Muscle layer of colon (tissue), 2 donors: ENCODE data around the gene ZBTB7B.

ENCODE experiments used
- H3K27ac ChIP-seq: one replicate; pipeline ENCODE4 v1.7.0; 2013; ENCODE audit warnings: low read depth, mild to moderate bottlenecking, low read length, moderate library complexity
- H3K27me3 ChIP-seq, 2 donors: one replicate each; pipeline ENCODE4 v1.7.0; 2013; ENCODE audit warnings: low read length in 2 of 2, mild to moderate bottlenecking in 2 of 2; ENCODE audit not compliant: insufficient read depth in 2 of 2, control insufficient read depth in 1 of 2
- H3K36me3 ChIP-seq: one replicate; pipeline ENCODE4 v1.7.0; 2013; ENCODE audit warnings: mild to moderate bottlenecking, low read length; ENCODE audit not compliant: insufficient read depth
- H3K4me1 ChIP-seq: one replicate; pipeline ENCODE4 v1.7.0; 2013; ENCODE audit warnings: mild to moderate bottlenecking, low read length; ENCODE audit not compliant: insufficient read depth
- H3K4me3 ChIP-seq, 2 donors: one replicate each; pipeline ENCODE4 v1.7.0; 2013; ENCODE audit warnings: low read length in 2 of 2, low read depth in 1 of 2, mild to moderate bottlenecking in 1 of 2, moderate library complexity in 1 of 2
- H3K9ac ChIP-seq: one replicate; pipeline ENCODE4 v1.7.0; 2013; ENCODE audit warnings: low read length
- H3K9me3 ChIP-seq: one replicate; pipeline ENCODE4 v1.7.0; 2013; ENCODE audit warnings: mild to moderate bottlenecking, low read length
- donor health status: abdominal sarcoma.
- donor health status: Adenocarcinoma of cecum.

The ZBTB7B gene

DNA sequence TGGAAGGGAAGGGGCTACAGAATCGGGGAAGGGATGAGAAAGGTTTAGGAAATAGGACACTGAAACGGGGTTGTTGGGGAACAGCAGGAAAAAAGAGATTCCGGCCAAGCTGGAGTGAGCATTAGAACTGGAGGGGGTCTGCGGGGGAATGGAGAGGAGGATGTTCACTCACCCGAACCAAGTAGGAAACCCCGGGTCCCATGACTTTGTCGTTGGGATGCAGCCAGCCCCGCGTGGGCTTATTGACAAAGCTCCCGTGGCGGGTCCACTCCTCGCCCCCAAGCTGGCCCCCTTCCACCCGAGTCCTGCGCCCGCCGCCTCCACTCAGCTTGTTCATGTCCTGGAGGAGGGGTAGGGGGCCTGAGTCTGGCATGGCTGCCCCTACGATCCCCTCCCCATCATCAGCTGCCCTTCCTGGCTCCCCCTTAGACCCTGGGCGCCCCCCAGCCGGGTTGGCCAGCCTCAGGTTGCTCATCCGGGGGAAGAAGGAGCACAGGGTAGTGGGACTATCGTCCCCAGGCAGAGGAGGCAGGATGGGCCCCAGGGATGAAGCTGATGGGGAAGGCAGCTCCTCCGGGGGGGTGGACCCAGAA is 32.6 kb upstream of the ZBTB7B start:
- H3K27ac ChIP-seq: peak overlapping the region; percentile 87
- H3K9ac ChIP-seq: peak overlapping the region; percentile 49
- peaks cover 38% of the 10 kb centered on the region for H3K36me3 ChIP-seq
- H3K27me3 ChIP-seq: no peaks in the 10 kb centered on the region
- peak overlapping the region; percentile 55 to 65 for H3K4me3 ChIP-seq
- no peaks in the 10 kb centered on the region for H3K9me3 ChIP-seq
- peaks cover 43% of the 10 kb centered on the region for H3K4me1 ChIP-seq

DNA sequence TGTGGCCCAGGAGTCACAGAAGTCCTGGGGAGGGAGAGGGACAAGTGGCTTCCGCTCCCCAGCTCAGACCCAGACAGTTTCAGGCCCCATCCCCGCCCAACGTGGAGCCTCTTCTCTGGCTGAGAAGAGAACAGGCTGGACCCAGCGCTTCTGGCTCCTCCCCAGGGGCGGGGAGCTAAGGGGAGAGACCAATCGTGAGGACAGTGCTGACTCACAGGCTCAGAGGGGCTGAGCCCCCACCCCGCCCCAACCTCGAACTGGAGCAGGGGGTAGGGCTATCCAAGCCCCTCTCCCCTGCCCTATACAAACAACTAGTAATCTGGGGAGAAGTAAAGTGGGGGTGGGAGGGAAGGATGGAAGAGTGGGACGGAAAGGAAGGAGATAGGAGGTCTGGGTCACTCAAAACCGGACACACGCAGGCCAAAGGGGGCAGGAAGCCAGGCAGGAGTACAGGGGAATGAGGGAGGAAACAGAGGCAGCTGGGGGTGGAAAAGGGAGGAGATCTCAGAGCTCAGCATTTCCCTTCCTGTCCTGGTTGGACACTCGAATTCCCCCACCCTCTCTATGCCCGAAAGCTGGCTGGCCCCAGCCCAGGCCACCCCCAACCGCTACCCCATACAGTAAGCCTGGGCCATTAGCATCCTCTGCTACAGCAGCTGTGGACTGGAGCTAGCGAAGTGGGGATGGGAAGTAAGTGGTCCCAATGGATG is 31.8 kb upstream of the ZBTB7B start, which contains the start of gene SHC1:
TSS of gene SHC1 (minus strand) at position 117 of the 710 bp plus-strand sequence. CDS start 221 bp downstream, outside the sequence.
- Histone ChIP-seq H3K27me3 (no peaks in the 10 kb centered on the region), H3K9me3 (no peaks in the 10 kb centered on the region), H3K36me3 (peaks cover 31% of the 10 kb centered on the region), H3K9ac (peak within 1 kb of the TSS; percentile 49), H3K4me3 (peak within 1 kb of the TSS; percentile 55 to 65), H3K4me1 (peaks cover 43% of the 10 kb centered on the region), H3K27ac (peak within 1 kb of the TSS; percentile 87)

DNA sequence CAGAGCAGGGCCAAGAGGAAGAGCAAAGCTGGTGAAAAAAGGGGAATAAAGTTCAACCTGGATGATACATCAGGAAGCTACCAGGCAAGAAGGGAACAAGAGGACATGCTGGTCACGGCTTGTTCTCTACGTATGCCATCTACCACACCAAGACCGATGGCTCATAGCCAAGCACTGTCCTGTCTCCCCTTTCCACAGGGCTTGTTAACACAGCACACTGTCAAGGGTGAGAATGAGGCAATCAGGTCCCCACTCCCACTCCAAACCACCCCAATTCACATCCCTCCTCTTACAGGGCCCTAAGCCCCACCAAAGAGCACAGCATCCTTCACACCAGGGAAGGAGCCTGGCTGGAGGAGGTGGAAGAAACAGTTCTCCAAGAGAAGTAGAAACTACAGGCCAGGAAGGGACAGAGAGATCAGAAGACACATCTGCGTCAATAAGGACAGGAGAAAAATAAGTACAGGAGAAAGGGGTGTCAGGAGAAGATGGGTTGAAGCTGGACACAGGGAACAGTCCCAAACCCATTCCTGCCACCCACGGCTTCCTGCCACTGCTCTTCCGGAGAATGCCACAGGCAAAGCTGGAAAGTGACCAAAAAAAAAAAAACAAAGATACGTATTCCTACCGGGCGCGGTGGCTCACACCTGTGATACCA is 31.1 kb upstream of the ZBTB7B start:
- Histone ChIP-seq H3K4me3 (peak overlapping the region in 1 of 2 donors; percentile 65), H3K9me3 (no peaks in the 10 kb centered on the region), H3K36me3 (peaks cover 24% of the 10 kb centered on the region), H3K4me1 (peaks cover 50% of the 10 kb centered on the region), H3K9ac (peak overlapping the region; percentile 49), H3K27ac (peak overlapping the region; percentile 87), H3K27me3 (no peaks in the 10 kb centered on the region)

DNA sequence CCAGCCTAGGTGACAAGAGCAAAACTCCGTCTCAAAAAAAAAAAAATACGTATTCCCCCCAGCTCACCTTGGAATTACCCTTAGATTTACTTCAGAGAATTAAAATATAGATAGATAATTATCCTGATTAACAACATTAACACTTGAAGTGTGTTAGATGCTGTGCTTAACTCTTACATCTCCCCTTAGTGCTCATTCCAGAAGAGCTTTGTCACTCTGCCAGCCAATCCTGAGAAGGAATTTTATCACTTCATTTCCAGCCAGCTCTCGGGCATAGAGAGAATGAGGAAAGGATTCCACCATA is 30.4 kb upstream of the ZBTB7B start:
- peaks cover 17% of the 10 kb centered on the region for H3K36me3 ChIP-seq
- H3K27me3 ChIP-seq: no peaks in the 10 kb centered on the region
- peak overlapping the region in 1 of 2 donors; percentile 90 for H3K4me3 ChIP-seq
- peaks cover 51% of the 10 kb centered on the region for H3K4me1 ChIP-seq
- no peaks in the 10 kb centered on the region for H3K9me3 ChIP-seq
- no peak overlapping the region for H3K9ac ChIP-seq
- H3K27ac ChIP-seq: peak overlapping the region; percentile 75

DNA sequence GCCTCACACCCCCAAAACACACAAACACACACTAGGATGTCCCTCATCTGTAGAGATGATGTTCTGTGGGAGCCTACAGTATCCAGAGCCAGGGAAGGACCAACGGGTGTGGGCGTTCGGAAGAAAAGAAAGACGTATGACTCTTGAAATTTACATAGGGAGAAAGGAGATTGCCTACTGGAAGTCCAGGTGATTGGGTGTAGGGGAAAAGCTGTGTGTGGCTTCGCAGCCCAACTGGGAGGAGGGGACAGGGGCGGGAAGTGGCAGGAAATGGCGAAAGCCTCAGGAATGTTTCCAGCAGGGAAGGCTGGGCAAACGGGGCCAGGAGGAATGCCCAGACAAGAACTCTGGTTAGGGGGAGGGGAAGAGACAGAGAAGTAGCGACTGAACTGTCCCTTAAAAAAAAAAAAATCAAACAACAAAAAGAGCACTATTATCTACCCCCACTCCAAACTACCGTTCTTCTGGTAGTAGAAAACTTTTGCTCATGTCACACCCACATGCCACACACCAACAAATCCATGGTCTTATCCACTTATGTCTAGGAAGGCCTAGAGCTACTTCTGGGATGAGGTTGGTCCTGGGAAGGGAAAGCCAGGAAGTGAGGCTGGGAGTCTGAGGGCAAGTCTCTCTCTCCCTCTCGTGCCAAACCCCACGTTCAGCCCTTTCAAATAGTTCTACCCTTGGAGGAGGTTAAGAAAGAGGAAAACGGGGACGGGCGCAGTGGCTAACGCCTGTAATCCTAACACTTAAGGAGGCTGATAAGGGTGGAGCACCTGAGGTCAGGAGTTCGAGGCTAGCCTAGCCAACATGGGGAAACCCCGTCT is 29.9 kb upstream of the ZBTB7B start:
- H3K27me3 ChIP-seq: no peaks in the 10 kb centered on the region
- peak overlapping the region; percentile 37 for H3K9ac ChIP-seq
- peak overlapping the region in 1 of 2 donors; percentile 90 for H3K4me3 ChIP-seq
- H3K36me3 ChIP-seq: peaks cover 11% of the 10 kb centered on the region
- H3K4me1 ChIP-seq: peaks cover 51% of the 10 kb centered on the region
- peak overlapping the region; percentile 75 for H3K27ac ChIP-seq
- no peaks in the 10 kb centered on the region for H3K9me3 ChIP-seq

DNA sequence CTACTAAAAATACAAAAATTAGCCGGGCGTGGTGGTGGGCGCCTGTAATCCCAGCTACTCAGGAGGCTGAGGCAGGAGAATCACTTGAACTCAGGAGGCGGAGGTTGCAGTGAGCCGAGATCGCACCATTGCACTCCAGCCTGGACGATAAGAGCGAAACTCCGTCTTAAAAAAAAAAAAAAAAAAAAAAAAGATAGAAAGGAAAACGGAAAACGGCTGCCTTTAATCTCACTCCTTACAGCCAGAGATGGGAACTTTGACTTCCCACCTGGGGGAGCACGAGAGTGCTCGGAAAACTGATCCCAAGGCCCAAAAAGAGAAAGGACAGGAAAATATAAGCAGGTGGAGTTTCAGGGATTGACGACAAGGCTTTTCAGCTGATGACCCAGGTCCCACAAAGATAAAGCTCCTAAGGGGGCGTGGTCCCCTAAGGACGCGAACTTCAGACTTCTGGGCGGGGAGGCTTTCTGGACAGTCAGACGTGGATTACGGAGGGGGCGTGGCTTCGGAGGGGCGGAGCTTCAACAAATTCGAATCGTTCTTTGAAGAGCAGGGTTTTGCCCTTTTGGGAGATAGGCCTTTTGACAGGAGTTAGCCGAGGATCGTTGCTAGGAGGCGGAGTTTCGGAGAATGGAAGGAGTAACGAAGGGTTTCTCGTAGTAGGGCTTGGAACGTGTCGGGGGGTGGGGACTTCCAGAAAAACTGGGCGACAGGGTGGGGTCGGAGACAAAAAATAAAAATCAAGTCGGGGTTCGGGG is 29.1 kb upstream of the ZBTB7B start:
- H3K9ac ChIP-seq: peak overlapping the region; percentile 96
- H3K27ac ChIP-seq: peak overlapping the region; percentile 75
- peak overlapping the region; percentile 55 to 90 for H3K4me3 ChIP-seq
- peaks cover 51% of the 10 kb centered on the region for H3K4me1 ChIP-seq
- peaks cover 4% of the 10 kb centered on the region for H3K36me3 ChIP-seq
- no peaks in the 10 kb centered on the region for H3K9me3 ChIP-seq
- no peaks in the 10 kb centered on the region for H3K27me3 ChIP-seq

DNA sequence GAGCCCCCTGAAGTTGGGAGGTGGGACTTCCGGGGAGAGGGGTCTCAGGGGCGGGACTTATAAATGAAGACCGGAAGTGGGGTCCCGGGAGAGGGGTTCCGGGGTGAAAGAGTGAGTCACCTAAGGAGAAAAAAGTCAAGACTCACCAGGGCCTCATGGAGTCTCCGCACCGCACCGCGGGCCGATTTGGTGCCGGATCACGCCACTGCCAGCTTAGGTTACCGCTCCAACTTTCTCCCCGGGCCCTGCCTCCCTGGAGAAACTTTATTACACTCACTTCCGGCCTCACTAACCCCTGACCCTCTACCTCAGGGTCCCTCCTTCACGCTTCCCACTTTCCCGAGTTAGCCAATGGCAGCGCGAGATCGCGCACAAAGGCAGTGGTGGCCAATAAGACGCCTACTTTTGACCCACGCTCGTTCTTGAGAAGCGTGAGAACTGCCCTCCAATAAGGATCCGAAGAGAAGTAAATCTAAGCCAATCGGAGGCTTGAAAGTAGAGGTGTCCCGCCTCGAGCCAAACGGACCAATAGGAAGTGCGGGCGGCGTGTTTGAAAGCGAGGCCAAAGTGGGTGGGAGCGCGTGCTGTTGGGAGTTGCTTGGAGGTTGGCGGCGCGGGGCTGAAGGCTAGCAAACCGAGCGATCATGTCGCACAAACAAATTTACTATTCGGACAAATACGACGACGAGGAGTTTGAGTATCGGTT is 28.3 kb upstream of the ZBTB7B start, which contains the start of gene CKS1B:
TSS of gene CKS1B (plus strand) at position 580 of the 706 bp plus-strand sequence. CDS start at position 645, 65 bp downstream.
- no peaks in the 10 kb centered on the region for H3K36me3 ChIP-seq
- peak within 1 kb of the TSS; percentile 89 for H3K27ac ChIP-seq
- no peaks in the 10 kb centered on the region for H3K9me3 ChIP-seq
- peak within 1 kb of the TSS; percentile 55 to 90 for H3K4me3 ChIP-seq
- peaks cover 44% of the 10 kb centered on the region for H3K4me1 ChIP-seq
- peak within 1 kb of the TSS; percentile 96 for H3K9ac ChIP-seq
- no peaks in the 10 kb centered on the region for H3K27me3 ChIP-seq

DNA sequence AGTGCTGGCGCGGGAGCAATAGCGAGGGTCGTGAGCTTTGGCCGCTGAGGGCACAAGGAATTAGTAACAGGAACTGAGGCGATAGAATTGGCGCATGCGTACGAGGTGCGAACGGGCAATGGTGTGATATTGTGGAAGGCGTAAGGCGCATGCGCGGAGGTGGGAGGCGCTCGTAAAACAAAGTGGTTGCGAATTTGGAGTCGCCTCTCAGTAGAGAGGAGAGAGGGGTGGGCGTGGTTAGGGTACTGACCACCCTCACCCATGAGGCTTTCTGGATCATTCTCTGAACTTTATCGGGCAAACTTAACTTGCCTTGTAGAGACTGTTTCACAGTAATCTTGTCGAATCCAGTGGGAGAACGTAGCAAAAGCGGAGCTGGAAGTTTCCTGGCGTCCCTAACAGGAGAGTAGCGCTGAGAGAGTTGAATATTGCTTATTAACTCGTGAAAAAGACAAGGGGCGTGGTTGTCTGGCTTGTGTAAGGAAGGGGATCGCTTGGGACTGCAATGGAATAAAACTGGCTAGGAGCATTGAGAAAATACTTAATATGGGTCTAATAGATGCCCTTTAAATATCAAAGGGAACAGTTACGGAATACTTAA is 27.7 kb upstream of the ZBTB7B start:
- Histone ChIP-seq H3K27ac (peak overlapping the region; percentile 89), H3K27me3 (no peaks in the 10 kb centered on the region), H3K9me3 (no peaks in the 10 kb centered on the region), H3K9ac (peak overlapping the region; percentile 96), H3K4me1 (peaks cover 38% of the 10 kb centered on the region), H3K4me3 (peak overlapping the region; percentile 34 to 90), H3K36me3 (no peaks in the 10 kb centered on the region)

DNA sequence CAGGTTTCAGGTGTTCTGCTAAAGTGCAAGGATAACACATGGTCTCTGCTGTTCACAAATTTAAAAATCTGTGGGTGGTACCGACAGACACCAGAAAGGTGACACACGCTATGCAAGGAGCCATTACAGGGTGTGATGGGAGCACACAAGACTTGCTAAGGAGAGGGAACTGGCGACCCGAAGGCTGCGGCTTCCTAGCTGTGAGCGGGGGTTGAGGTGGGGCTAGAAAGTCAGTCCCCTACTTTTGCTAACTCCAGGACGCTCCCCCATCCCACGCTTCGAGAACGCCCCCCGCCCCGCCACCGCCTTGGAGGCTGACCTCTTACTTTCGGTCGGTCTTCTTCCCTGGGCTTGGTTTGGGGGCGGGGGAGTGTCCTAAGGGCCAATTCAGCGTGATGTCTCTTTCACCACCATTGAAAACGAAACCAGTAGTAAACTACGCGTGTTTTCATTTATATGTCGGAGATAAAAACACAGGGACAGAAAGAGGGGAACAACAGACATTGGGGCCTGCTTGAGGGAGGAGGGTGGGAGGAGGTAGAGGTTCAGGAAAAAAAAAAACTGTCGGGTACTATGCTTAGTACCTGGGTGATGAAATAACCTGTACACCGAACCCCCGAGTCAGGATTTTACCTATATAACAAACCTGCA is 27.1 kb upstream of the ZBTB7B start:
- H3K27ac ChIP-seq: peak overlapping the region; percentile 89
- peak overlapping the region; percentile 34 to 90 for H3K4me3 ChIP-seq
- no peaks in the 10 kb centered on the region for H3K27me3 ChIP-seq
- H3K4me1 ChIP-seq: peaks cover 33% of the 10 kb centered on the region
- peak overlapping the region; percentile 96 for H3K9ac ChIP-seq
- no peaks in the 10 kb centered on the region for H3K9me3 ChIP-seq
- no peaks in the 10 kb centered on the region for H3K36me3 ChIP-seq
